Mononuclear cell (primary cell): ENCODE results near the gene GNG7. TPM values are rescaled to one million over a fixed set of nuclear protein-coding genes. Genes with fewer than 3 reads are reported as not detected.
"Not testable (repeated sequence)": the region's sequence is repeated elsewhere in the genome, so short reads cannot be mapped to it uniquely, and the experiment has no call there.

ENCODE experiments used
- H3K27me3 ChIP-seq: 2 replicates; pipeline ENCODE4 v1.6.0; 2011; ENCODE audit warnings: low read length, control low read depth; ENCODE audit not compliant: insufficient read depth
- H3K4me1 ChIP-seq: 2 replicates; pipeline ENCODE4 v1.5.1; 2011; ENCODE audit warnings: mild to moderate bottlenecking, low read length, control low read depth; ENCODE audit not compliant: insufficient read depth
- H3K4me3 ChIP-seq: 2 replicates; pipeline ENCODE4 v1.5.1; 2011; ENCODE audit warnings: mild to moderate bottlenecking, low read length, moderate library complexity
- H3K9me3 ChIP-seq: 2 replicates; pipeline ENCODE4 v1.5.1; 2011; ENCODE audit warnings: low read depth, mild to moderate bottlenecking, control low read depth, low read length
- total RNA-seq: library from RNA; depleted of rRNA; stranded (reverse); fragments of >200 nt; gene quantifications from one replicate; pipeline ENCODE4 v1.2.3, GENCODE V29; 2012

The GNG7 gene
- total RNA-seq, 1 donor: 2.0 TPM

DNA sequence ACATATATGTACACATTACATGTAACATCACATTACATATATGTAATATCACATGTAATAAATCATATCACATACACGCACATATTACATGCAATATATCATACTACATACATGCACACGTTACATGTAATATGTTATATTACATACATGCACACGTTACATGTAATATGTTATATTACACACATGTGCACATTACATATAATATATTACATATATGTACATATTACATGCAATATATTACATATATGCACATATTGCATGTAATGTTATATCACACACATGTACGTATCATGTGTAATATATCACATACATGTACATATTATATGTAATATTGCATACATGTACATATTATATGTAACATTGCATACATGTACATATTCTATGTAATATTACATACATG lies 149.0 kb downstream of the GNG7 start:
- peaks cover 29% of the 10 kb centered on the region for H3K4me1 ChIP-seq
- no peak overlapping the region for H3K4me3 ChIP-seq
- H3K27me3 ChIP-seq: no peaks in the 10 kb centered on the region
- H3K9me3 ChIP-seq: no peaks in the 10 kb centered on the region

DNA sequence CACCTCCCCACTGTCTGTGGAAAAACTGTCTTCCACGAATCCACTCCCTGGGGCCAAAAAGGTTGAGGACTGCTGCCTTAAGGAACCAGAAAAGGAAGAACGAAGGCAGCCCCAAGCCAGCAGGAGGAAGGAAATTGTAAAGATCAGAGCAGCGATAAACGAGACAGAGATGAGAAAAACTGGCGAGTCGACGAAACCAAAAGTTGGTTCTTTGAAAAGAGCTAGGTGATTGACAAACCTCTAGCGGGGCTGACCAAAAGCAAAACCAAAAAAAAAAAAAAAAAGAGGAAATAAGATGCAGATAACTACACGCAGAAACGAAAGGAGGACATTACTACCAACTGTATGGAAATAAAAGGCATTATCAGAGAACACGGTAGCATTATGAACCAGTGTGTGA lies 149.6 kb downstream of the GNG7 start:
- Histone ChIP-seq H3K4me3 (peak overlapping the region; percentile 6), H3K9me3 (no peaks in the 10 kb centered on the region), H3K27me3 (no peaks in the 10 kb centered on the region), H3K4me1 (peaks cover 29% of the 10 kb centered on the region)

DNA sequence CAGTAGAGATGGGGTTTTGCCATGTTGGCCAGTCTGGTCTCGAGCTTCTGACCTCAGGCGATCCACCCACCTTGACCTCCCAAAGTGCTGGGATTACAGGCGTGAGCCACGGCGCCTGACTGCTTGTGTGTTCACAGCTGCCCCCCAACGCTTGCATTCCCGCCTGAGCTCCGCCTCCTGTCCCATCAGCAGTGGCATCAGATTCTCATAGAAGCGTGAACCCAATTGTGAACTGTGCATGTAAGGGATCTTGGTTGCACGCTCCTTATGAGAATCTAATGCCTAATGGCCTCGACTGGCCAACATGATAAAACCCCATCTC lies 150.7 kb downstream of the GNG7 start:
- H3K9me3 ChIP-seq: no peaks in the 10 kb centered on the region
- no peak overlapping the region for H3K4me3 ChIP-seq
- peaks cover 29% of the 10 kb centered on the region for H3K4me1 ChIP-seq
- no peaks in the 10 kb centered on the region for H3K27me3 ChIP-seq

DNA sequence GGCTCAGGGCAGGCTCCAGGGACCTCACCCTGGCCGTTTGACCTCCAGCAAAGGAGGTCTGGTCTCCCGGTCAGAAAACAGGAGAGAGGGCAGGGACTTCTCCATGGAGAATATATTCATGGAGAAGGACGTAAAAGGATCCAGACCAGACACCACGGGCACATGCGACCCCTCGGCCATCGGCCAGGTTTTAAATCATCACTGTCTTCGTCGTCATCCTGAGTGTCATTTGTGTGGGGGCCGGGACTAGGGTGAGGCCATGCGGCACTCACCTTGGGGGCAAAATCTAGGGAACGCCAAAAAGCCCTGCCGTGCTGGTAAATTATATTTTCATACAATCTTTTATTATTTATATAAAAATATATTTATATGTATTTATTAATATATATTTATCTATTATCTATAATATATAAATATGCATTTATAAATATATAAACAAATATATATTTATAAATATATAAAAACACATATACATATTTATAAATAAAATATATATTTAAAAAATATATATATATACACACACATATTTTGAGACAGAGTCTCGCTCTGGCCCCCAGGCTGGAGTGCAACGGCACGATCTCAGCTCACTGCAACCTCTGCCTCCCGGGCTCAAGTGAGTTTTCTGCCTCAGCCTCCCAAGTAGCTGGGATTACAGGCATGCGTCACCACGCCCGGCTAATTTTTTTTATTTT lies 151.2 kb downstream of the GNG7 start:
- Histone ChIP-seq H3K4me1 (peaks cover 29% of the 10 kb centered on the region), H3K27me3 (no peaks in the 10 kb centered on the region), H3K9me3 (no peaks in the 10 kb centered on the region), H3K4me3 (no peak overlapping the region)

DNA sequence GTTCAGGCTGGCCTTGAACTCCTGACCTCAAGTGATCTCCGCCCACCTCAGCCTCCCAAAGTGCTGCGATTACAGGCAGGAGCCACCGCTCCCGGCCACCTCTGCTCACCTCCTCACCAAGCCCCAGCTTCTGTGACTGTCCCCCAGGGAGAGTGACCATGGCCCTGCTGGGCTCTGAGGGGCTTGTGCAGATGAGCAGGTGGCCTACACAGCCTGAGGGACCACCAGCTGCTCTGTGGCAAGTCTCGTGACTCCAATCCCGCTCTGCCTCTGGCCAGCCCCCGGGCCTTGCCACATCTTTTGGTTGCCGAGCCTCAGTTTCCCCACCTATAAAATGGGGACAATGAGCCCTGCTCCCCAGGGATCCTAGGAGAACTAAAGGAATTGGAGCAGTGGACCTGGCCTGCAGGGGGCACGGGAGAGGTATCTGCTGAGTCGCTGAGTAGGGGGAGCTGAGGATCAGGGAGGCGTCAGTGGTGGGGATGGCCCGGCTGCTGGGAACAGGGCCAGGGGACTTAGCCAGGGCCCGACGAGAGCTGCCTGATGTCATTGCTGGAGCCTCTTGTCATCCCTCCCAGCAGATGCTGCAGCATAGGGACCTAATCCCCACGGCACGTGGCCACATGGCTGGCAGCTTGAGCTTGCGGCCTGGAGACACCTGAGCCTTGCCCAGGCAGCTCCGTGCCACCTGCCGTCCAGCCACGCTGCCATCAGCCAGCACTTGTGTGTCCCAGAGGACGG lies 151.9 kb downstream of the GNG7 start:
- no peaks in the 10 kb centered on the region for H3K27me3 ChIP-seq
- no peaks in the 10 kb centered on the region for H3K9me3 ChIP-seq
- no peak overlapping the region for H3K4me3 ChIP-seq
- peaks cover 29% of the 10 kb centered on the region for H3K4me1 ChIP-seq

DNA sequence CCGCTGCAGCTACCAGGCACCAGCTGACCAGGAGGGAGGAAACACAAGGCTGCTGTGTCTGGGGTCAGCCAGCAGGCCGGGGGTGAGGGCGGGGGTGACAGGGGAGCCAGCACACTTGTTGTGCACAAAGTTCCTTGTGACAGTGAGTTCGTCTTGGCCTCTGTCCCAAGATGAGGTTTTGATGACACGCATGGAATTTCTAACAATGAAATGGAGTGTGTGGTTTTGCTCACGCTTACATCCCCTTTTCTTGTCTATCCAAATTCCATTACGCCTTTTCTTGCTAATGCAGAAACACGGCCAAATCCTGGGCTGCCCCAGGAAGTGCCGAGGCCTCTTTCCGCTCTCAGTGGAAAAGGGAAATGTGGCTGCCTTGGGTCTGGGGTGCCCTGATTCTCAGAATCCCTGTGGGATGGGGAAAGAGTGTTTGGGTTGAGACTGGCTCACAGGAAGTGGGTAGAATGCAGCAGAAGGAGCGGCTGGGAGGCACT lies 152.7 kb downstream of the GNG7 start:
- Histone ChIP-seq H3K9me3 (no peaks in the 10 kb centered on the region), H3K4me3 (no peak overlapping the region), H3K27me3 (no peaks in the 10 kb centered on the region), H3K4me1 (peaks cover 29% of the 10 kb centered on the region)

DNA sequence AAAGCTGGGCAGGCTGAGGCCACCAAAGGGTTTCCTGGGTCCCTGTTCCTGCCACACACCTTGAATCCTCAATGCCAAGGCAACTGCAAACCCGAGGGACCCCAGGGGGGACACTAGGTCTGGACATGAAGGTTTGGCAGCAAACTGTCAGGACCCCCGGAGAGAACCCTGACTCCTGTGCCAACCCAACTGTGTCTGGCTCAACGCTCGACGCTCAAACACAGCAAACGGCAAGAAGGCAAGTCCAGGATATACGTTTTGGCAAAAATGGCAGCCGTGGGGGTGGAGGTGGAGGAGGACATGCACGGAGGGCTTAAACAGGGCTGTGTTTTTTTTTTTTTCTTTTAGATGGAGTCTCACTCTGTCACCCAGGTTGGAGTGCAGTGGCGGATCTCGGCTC lies 153.5 kb downstream of the GNG7 start:
- H3K4me1 ChIP-seq: peaks cover 37% of the 10 kb centered on the region
- H3K27me3 ChIP-seq: no peaks in the 10 kb centered on the region
- H3K4me3 ChIP-seq: no peak overlapping the region
- no peaks in the 10 kb centered on the region for H3K9me3 ChIP-seq

DNA sequence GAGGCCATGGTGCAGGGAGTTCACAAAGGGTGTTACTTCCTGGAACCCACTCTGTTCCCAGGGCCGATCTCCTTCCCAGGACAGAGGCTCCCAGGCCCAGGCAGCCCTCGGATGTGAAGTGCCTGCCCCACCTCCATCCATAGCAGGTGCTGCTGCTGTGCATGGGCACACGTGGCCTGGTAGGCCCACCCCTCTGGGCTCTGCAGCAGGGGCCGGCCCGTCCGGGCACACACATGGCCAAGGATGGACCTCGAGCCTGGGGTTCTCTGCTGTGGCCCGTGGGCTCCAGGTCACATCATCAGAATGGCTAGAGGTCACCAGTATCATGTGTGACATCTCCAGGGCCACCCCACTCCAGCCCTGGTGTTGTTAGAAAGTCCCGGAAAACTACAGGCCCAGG lies 154.8 kb downstream of the GNG7 start:
- Histone ChIP-seq H3K4me1 (peaks cover 48% of the 10 kb centered on the region), H3K9me3 (no peaks in the 10 kb centered on the region), H3K27me3 (no peaks in the 10 kb centered on the region), H3K4me3 (no peak overlapping the region)

DNA sequence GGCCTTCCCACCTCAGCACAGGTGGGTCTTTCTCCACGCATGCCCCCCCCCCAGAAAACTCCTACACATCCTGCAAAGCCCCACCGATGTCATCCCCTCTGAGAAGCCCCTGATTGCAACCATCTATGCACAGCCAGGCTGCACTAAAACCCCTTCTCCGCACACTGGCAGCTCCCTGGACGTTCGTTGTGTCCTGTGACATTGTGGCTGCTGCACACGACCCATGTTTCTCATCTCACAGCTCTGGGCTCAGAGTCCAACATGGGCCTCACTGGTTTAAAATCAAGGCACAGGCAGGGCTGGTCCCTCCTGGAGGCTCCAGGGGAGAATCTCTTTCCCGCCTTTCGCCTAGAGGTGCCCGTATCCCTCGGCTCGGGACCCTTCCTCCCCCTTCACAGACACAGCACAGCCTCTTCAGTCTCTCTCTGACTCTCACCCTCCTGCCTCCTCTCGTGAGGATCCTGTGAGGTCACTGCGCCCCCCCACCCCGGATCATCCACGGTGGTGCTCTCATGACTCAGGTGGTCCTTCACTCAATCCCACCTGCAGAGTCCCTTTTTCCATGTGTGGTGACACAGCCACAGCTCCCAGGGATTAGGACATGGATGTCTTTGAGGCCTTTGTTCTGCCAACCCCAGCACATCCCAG lies 155.3 kb downstream of the GNG7 start:
- Histone ChIP-seq H3K9me3 (no peaks in the 10 kb centered on the region), H3K4me3 (no peak overlapping the region), H3K27me3 (no peaks in the 10 kb centered on the region), H3K4me1 (peaks cover 47% of the 10 kb centered on the region)

DNA sequence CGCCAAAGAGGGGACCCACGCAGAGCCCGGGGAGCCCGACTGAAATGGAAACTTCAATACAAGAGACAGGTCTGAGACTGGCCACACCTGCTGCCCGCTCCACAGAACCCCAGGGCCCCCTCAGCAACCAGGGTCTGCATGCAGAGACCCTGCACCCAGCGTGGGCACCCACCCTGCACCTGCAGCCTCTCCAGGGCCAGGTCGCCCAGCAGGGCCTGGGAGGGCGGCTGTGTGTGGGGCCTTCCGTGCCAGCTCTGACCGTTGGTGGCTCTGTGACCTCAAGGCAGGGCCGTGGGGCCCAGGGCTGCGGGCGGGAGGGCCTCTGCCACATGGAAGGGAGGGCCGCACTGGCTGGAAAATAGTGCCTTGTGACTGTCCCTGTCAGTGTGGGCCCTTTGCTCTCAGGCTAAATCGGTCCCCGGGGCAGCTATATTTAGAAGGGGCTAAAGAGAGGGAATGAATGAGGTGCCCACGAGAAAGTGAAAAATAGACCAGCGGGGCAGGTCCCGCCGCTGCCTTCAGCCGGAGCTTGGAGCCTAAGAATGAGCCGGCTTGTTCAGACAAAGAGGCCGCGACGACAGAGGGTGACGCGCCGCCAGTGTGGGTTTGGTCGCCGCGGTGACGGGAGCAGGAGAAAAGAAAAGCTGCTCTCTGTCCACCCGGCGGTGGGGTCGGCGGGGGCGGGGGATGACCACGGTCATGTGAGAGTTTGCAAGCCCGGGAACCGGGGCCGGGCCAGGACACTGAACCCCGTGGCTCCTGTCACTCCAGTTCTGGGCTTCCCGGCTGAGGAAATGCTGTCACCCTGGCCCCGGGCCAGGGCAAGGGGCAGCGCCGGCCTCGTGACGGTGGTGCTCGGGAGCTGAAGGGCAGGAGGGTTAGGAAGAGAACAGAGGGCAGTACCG lies 156.1 kb downstream of the GNG7 start:
- H3K27me3 ChIP-seq: no peaks in the 10 kb centered on the region
- no peak overlapping the region for H3K4me3 ChIP-seq
- peaks cover 41% of the 10 kb centered on the region for H3K4me1 ChIP-seq
- H3K9me3 ChIP-seq: no peaks in the 10 kb centered on the region

DNA sequence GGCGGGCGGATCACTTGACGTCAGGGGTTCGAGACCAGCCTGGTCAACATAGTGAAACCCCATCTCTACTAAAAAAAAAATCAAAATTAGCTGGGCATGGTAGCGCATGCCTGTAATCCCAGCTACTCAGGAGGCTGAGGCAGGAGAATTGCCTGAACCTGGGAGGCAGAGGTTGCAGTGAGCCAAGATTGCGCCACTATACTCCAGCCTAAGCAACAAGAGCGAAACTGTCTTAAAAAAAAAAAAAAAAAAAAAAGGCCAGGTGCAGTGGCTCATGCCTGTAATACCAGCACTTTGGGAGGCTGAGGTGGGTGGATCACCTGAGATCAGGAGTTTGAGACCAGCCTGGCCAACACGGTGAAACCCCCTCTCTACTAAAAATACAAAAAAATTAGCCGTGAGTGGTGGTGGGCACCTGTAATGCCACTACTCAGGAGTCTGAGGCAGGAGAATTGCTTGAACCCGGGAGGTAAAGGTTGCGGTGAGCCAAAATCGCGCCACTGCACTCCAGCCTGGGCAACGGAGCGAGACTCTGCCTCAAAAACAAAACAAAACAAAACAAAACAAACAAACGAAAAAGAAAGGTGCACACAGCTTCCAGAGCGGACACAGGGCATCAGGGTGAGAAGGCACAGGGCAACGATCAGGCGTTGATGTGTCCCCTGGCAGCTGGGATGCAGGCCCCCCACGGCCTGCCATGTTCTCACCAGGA lies 156.9 kb downstream of the GNG7 start:
- H3K4me1 ChIP-seq: peaks cover 41% of the 10 kb centered on the region

DNA sequence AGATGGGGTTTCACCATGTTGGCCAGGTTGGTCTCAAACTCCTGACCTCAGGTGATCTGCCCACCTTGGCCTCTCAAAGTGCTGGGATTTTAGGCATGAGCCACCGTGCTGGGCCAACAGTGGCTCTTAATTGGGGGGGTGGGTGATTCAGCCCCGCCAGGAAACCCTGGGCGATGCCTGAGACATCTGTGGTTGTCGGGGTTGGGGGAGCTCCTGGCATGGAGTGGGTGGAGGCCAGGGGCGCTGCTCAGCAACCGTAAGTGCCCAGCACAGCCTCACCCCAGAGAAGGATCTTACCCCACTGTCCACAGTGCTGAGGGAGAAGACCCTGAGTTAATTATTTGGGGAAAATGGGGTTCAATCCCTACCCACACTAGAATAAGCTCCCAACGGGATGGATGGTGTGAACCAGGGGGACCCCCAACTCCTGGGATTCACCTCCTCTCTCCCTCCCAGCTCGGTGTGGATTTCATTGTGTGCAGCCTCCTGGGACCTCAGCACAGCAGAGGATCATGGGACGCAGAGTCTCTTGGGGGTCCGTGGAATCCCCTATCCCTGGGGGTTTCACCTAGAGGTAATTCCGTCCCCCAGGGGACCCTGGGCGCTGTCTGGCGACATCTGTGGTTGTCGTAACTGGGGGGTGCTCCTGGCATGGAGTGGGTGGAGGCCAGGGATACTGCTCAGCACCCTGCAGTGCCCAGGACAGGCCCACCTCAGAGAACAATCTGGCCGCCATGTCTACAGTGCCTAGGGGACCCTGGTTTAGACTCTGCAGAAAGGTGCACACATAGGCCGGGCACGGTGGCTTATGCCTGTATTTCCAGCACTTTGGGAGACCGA lies 157.7 kb downstream of the GNG7 start:
- H3K9me3 ChIP-seq: no peaks in the 10 kb centered on the region
- H3K4me3 ChIP-seq: no peak overlapping the region
- peaks cover 34% of the 10 kb centered on the region for H3K4me1 ChIP-seq
- H3K27me3 ChIP-seq: no peaks in the 10 kb centered on the region

More for the DNA sequence above, 156.9 kb downstream of the GNG7 start:
- not testable (repeated sequence) for H3K27me3 ChIP-seq, H3K9me3 ChIP-seq, H3K4me3 ChIP-seq

DNA sequence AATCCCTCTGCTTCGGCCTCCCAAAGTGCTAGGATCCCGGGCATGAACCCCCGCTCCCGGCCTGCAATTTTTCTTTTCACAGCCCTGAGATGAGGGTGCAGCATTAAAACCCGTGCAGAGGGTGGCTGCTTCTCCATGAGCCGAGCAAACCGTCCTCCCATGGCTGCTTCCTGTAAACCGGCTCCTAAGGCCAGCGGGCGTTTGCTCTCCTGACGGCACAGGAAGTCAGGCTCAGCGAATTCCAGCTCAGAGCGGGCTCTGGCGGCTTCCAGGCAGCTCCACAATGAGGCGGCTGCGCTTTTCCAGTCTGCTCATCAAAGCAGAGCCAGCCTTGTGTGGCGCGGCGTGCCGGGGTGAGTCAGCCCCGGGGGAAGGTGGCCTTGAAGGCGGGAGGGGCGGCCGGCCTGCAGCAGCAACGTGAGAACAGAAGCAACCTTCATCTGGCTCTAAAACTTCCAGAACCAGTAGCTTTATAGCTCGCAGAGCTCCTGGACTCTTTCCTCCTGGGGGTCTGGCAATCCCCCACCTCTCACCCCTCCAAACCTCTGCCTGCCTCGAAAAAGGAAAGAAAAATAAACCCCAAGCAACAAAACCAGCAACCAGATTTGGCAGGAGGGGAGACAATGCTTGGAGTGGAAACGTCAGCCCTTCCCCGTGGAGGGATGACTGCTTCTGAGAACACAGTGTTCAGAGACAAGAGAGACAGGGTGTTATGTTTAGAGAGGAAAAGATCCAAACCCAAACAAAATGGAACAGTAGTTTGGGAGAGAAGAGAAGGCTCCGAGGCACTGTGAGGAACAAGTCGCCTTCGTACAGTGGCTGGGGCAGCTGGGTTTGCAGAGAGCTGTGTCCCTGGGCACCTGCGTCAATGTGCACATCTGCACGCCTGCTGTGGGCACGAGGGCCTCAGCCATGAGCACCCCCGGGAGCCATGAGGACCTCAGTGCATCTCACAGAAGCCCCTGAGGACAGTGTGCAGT lies 158.7 kb downstream of the GNG7 start:
- no peaks in the 10 kb centered on the region for H3K9me3 ChIP-seq
- H3K4me1 ChIP-seq: peaks cover 25% of the 10 kb centered on the region
- H3K4me3 ChIP-seq: no peak overlapping the region
- no peaks in the 10 kb centered on the region for H3K27me3 ChIP-seq
